Jurkat, Clone E6-1 (cell line): ENCODE data around the gene XRN1.
"Not testable (repeated sequence)": the region's sequence is repeated elsewhere in the genome, so short reads cannot be mapped to it uniquely, and the experiment has no call there.

Experiments used
- DNase-seq: peaks from one replicate; pipeline ENCODE4 v3.0.0-alpha.2; 2011; ENCODE audit warnings: low read depth, low spot score
- H3K4me3 ChIP-seq: 2 replicates; pipeline ENCODE4 v1.5.1; 2011; ENCODE audit warnings: mild to moderate bottlenecking, low read length, control low read depth, moderate library complexity

The XRN1 gene

DNA sequence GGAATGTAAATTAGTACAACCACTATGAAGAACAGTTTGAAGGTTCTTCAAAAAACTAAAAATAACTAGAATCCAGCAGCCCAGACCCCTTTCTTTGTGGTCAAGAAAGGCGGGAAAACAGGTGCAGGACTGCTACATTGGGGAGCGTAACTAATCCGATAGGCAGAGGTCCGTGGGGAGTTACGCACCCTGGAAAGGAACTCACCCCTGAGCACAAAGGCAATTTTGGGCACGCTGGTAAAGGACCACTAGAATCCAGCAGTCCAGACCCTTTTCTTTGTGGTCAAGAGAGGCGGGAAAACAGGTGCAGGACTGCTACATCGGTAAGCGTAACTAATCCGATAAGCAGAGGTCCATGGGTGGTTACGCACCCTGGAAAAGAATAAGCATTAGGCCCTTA, 9.7 kb downstream of the XRN1 start:
- not testable (repeated sequence) for H3K4me3 ChIP-seq, DNase-seq

DNA sequence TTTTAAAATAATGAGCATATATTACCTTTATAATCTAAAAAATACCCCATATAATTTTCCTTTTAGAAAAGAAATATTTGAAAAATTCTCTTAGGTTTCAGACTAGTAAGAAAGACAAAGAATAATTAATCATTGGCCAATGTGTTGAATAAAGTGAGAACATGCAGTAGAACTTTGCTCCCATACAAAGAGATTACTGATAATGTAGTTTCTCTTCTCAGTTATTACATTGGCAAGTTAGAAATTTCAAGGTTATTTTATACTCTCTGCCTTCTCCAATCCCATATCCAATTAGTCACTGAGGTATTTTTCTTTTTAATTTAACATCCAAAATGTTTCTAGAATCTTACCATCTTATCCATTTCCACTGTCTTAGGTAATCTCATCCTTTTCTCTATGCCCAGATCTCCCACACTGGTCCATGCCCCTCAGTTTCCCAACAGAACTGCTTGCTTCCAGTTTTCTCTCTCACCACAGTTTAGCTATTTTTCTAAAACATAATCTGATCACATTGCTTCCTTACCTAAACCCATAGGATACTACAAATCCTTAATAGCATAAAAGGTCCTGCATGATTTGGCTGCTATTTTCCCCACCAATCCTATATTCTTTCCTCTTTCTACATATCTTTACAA, 10.8 kb downstream of the XRN1 start:
- H3K4me3 ChIP-seq = no peak overlapping the region
- DNase-seq = no peak

DNA sequence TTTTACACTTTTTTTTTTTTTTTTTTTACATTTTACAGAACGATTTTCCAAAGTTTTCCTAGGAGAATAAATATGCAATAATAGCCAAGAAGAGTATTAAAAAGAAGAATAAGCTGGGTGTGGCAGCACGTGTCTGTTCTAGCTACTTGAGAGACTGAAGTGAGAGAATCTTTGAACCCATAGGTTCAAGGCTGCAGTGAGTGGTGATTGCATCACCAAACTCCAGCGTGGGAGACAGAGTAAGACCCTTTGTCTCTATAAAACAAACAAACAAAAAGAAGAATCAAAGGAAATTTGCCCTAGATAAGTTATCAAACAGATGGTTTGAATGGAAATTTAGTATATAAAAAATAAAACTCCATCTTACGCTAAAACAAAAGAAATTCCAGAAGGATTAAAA, 13.3 kb downstream of the XRN1 start:
- H3K4me3 ChIP-seq = no peak overlapping the region
- DNase-seq = no peak

DNA sequence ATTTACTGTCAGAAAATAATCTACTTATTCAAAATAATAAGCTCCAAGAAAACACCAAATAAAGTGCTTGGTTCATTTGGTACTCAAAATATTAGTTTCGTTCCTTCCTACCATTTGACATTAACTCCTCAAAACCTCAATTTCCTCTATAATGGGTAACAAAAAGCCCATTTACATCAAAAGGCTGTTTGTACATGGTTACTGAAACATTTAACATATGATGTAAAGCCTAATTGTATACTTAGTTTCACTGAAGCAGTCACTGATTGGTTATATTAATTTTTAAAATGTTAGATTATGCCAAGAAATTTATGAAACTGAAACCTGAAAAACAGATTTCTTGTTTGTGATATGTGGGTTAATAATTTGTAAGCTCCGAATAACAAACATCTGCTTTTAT, 14.7 kb downstream of the XRN1 start:
- no peak overlapping the region for H3K4me3 ChIP-seq
- DNase-seq = no peak

DNA sequence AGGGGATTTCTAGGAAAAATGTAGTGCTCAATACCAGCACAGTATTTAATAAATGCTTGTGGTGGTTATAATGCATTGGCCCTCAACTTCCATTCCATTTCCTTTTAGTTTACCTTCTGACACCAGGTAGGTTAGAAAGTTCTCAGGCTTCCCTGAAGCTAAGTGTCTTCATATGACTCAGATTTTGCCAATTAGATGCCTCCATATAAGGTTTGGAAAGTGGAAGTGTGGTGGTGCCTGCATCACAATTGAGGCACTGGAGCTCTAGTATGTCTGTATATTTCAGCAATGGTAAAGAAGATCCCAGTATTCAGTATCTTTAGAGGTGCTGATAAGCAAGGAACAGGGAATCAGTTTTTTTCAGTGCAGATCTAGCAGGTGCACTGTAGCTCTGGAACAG, 18.3 kb downstream of the XRN1 start:
- DNase-seq = no peak

DNA sequence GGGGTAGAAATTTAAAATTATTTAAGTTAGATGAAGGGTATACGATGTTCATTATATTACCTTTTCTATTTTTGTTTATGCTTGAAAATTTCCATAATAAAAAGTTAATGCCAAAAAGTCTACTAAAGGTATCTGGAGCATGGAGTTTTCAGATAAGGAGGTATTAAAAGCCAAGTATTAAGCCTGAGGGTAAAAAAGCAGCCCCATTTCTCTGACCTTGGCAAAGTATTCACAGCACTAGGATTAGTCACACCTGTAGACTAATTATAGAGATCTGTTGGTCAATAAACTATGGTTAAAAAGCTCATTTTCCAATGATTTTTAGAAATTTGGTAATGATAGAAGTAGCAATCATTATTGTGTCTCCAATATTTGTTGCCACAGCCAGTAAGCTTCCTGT, 23.1 kb downstream of the XRN1 start:
- DNase-seq = no peak
- H3K4me3 ChIP-seq = no peak overlapping the region

More for the DNA sequence above, 18.3 kb downstream of the XRN1 start:
- no peak overlapping the region for H3K4me3 ChIP-seq

DNA sequence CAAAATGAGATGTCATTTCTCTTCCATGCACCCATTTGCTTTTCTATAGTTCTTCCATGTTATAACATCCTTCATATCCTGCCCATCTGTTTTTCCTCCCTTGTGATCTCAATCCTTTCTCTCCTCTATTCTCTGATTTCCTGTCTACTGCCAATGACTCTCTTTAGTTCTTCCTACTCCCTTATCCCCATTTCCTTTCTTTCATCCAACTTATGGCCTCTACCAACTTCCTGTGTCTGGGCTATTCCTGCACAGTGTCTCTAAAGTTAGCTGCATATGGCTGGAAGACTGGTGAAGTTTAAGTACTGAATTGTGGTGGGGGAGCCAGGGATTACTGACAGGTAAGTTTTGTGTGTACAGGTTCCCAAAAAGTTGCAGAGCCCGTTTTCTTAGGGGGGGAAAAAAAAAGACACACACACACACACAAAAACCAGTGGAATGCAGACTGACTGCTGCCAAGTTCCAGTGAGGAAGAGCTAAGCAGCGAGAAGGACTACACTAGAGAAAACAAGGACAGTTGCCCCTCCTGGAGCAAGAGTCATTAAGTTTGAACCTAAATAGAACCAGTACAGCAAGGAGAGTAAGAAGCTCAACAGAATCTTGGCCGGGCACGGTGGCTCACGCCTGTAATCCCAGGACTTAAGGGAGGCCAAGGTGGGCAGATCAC, 28.8 kb downstream of the XRN1 start:
- H3K4me3 ChIP-seq = no peak overlapping the region
- DNase-seq = no peak

DNA sequence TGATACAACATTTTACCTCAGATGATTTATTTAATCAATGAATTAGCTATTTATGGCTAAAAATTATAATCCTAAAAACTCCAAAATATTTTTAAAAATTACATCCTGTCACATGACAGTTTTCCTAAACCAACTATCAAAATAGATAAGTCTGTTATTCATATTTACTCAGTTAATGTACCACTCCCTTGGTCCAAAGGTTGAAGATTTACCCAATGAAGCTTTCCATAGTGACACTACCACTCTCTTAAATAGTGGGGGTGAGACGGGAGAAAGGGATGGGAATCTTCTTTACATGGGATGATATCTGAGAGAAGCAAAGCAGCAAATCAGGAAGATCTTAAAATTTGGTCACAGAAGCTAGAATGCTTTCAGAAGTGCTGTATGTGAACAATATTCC, 30.5 kb downstream of the XRN1 start:
- DNase-seq = no peak

DNA sequence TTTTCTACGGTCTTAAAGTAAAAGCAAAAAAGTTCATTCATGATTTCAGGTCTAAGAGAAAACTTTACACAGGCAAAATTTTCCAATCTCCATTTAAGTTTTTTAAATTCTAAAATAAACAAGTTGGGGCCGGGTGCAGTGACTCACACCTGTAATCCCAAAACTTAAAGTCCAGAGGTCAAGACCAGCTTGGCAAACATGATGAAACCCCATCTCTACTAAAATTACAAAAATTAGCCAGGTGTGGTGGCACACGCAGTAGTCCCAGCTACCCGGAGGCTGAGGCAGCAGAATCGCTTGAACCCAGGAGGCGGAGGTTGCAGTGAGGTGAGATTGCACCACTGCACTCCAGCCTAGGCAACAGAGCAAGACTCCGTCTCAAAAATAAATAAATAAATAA, 47.3 kb downstream of the XRN1 start:
- not testable (repeated sequence) for H3K4me3 ChIP-seq, DNase-seq

More for the DNA sequence above, 30.5 kb downstream of the XRN1 start:
- no peak overlapping the region for H3K4me3 ChIP-seq

DNA sequence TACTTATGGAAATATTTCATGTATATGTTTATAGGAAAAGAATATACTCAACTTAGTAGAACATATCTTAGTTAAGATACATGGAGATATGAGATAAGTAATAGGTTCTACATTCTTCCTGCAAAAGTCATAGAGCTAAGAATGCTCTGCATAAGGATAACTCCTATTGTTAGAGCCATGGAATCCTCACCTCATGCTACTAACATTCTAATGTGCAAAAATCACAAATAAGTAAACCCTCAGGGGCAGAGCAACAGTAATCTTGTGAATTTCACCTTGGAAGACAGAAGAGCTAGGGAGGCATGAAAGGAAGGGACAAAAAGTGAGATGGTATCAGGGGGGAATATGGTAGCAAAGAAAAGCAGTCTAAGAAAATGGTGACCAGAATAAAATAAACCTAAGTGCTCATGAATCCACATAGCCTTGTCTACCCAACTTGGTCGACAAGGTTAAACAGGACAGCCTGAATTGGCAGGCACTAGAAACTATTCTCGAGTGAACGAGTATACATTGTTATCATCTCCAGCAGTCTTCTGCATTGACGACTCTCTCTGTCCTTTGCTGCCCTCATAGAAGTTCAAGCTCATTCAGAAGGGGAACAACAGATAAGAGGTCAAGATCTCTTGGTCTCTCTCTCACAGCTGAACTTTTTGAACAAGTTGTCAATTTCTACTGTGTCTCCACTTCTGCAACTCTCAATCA, 52.8 kb downstream of the XRN1 start:
- H3K4me3 ChIP-seq = no peak overlapping the region
- DNase-seq = no peak

DNA sequence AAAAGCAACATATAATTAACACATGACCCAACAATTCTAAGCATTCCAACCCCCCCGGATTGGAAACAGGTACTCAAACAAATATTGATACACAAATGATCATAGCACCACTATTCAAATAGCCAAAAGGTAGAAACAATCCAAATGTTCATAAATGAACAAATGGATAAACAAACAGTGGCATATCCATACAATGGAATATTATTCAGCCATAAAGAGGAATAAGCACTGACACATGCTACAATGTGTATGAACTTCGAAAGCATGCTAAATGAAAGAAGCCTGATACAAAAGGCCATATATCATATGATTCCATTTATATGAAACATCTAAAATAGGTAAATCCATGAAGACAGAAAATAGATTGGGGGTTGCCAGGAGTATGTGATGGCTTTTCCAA, 62.8 kb downstream of the XRN1 start:
- no peak for DNase-seq
- H3K4me3 ChIP-seq = no peak overlapping the region

DNA sequence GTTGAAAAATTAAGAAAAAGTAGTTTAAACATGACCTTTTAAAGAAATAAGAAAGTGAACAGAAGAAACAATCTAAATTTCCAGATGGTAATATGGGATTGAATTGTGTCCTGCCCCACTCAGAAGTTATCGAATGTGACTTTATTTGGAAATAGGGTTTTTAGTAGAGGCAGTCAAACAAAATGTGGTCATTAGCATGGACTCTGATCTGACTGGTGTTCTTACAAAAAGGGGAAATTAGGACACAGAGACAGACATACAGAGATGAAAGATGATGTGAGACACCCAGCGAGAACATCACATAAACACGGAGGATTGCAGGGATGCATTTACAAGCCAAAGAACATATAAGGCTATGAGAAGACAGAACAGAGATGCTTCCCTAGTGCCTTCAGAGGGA, 73.2 kb downstream of the XRN1 start:
- DNase-seq = no peak
- no peak overlapping the region for H3K4me3 ChIP-seq

DNA sequence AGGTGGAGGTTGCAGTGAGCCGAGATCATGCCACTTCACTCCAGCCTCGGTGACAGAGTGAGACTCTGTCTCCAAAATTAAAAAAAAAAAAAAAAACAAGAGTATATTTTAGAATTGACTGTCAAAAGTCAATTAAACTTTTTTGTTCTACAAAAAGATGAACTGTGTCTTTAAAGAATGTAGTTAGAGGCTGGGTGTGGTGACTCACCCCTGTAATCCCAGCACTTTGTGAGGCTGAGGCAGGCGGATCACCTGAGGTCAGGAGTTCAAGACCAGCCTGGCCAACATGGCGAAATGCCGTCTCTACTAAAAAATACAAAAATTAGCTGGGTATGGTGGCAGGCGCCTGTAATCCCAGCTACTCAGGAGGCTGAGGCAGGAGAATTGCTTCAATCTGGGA, 78.3 kb downstream of the XRN1 start:
- DNase-seq, H3K4me3 ChIP-seq: not testable (repeated sequence)

DNA sequence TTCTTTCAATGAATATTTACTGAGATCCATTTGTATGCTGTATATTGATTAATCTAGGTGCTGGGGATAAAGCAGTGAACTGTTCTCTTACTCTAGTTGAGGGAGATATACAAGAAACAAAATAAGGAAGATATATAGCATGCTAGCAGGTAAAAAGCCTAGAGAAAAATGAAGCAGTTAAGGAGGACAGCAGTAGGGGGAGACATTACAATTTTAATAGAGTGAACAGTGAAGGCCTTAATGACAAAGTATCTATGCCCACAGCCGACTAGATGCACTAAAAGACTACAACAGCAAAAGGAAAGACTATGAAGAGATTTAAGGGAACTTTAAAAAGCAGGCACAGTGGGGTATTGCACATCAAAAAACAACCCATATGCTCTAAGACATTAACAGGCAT, 81.4 kb downstream of the XRN1 start:
- peak; percentile 19 for DNase-seq
- no peak overlapping the region for H3K4me3 ChIP-seq

DNA sequence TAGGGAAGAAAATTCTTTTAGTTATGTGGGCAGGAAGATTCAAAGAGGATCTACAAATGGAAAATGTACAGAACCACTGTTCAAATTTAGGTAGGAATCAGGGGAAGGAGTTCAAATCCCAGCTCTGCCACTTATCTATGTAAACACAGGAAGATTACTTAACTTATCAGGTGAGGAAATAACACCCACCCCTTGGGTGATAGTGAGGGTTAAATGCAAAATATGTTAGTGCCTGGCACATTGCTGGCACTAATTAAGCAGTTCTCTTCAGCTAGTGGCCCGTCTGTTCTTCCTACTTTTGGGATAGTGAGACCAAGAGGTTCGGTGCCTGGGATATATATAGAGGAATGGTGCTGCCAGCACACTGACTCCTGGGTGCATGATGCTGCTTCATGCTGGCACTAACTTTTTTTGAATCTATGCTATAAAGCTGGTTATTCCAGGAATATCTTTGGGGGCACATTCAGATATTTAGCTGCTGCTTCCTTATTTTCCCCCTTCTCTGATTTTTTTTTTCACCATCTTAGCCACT, 83.8 kb downstream of the XRN1 start:
- no peak overlapping the region for H3K4me3 ChIP-seq

DNA sequence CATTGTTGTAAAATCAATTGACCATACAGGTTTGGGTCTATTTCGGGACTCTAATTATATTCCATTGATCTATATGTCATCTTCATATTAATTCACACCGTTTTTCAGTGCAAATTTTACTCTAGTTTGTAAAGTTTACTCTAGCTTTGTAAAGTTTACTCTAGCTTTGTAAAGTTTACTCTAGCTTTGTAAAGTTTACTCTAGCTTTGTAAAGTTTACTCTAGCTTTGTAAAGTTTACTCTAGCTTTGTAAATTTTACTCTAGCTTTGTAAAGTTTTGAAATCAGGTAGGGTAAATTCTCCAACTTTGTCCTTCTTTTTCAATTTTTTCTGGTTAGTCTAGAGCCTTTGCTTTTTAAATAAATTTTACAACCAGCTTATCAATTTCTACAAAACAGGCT, 84.4 kb downstream of the XRN1 start:
- not testable (repeated sequence) for DNase-seq, H3K4me3 ChIP-seq

More for the DNA sequence above, 83.8 kb downstream of the XRN1 start:
- no peak for DNase-seq

DNA sequence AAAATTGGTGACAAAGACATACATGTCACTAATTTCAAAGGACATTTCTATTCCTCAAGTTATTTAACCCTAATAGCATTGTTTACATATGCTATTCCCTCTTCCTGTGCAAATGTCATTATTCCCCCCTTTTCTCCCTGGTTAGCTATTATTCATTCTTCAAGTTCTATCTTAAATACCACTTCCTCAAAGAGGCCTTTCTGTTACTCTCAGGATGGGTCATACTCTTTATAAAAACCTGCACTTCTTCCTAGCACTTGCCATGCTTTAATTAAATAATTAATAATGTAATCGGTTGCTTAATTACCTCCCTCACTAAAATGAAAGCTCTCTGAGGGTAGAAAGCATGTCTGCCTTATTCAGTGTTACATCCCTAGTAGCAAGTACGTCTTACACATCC, 88.5 kb downstream of the XRN1 start:
- H3K4me3 ChIP-seq = no peak overlapping the region
- no peak for DNase-seq

DNA sequence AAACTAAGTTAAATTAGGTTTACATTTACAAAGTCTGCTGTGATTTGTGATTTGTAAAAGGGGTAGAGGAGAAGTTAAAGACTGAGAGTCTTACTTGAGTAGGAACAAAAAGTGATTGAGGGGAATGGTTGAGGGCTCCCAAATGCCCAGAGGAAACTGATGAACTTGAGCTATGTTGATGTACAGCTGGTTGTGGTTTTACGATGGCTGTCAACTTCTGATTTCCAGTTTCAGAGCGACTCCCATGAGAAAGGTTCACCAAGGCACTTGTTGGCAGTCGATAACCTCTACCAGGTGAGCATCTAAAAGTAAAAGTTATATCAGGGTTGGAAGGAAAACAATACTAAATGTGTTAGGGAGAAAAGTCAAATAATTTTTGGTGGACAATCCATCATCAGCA, 91.0 kb downstream of the XRN1 start:
- no peak for DNase-seq
- no peak overlapping the region for H3K4me3 ChIP-seq

DNA sequence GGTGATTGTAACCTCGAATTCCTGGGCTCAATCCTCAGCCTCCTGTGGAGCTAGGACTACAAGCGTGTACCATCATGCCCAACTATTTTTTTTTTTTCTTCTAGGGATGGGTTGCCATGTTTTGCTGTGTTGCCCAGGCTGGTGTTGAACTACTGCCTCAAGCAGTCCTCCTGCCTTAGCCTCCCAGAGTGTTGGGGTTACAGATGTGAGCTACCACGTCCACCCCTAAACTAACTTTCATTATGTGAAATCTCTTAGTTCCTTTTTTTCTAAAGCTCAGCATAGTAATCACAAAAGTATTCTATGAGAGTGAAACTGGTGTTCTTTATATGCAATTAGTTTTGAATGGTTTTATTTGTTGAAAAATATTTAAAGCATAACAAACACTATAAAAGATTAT, 92.1 kb downstream of the XRN1 start:
- DNase-seq = no peak
- H3K4me3 ChIP-seq = no peak overlapping the region

DNA sequence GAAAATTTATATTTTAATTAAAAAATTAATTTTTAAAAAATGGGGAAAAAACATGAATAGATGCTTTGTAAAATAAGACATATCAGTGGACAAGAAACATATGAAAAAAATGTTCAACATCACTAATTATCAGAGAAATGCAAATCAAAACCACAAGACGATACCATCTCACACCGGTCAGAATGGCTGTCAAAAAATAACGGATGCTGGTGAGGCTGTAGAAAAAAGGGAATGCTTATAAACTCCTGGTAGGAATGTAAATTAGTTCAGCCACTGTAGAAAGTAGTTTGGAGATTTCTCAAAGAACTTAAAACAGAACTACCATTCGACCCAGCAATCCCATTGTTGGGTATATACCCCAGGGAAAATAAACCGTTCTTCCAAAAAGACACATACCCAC, 93.8 kb downstream of the XRN1 start:
- no peak for DNase-seq
- no peak overlapping the region for H3K4me3 ChIP-seq
